DOHH2 (cell line): Measurements from ENCODE around the gene MLLT3.

Experiments
- EZH2phosphoT487 ChIP-seq: fragments of 200-600 bp; sonication (generic); IDR thresholded peaks from 2 replicates; pipeline ENCODE4 v1.6.1; 2017; ENCODE audit warnings: borderline replicate concordance, mild to moderate bottlenecking, antibody characterized with exemption, low read length, moderate library complexity, mixed read lengths
- TF ChIP-seq, protein P1 (sequence below): fragments of 200-600 bp; sonication (generic); IDR thresholded peaks from one replicate; pipeline ENCODE4 v1.5.1; 2014; ENCODE audit warnings: antibody characterized with exemption, mild to moderate bottlenecking, low read depth, low read length; ENCODE audit not compliant: poor library complexity, severe bottlenecking

GRCh38 chr9:20307621-20308020, 314.7 kb downstream of the MLLT3 start:
- TF ChIP-seq, protein P1, sequence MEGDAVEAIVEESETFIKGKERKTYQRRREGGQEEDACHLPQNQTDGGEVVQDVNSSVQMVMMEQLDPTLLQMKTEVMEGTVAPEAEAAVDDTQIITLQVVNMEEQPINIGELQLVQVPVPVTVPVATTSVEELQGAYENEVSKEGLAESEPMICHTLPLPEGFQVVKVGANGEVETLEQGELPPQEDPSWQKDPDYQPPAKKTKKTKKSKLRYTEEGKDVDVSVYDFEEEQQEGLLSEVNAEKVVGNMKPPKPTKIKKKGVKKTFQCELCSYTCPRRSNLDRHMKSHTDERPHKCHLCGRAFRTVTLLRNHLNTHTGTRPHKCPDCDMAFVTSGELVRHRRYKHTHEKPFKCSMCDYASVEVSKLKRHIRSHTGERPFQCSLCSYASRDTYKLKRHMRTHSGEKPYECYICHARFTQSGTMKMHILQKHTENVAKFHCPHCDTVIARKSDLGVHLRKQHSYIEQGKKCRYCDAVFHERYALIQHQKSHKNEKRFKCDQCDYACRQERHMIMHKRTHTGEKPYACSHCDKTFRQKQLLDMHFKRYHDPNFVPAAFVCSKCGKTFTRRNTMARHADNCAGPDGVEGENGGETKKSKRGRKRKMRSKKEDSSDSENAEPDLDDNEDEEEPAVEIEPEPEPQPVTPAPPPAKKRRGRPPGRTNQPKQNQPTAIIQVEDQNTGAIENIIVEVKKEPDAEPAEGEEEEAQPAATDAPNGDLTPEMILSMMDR = no peak
- no peak for TF ChIP-seq EZH2phosphoT487
